Prostate gland (tissue), 2 donors: ENCODE data around the gene TRMT1. TPM values are rescaled to one million over a fixed set of nuclear protein-coding genes. Genes with fewer than 3 reads are reported as not detected.

Experiments
- DNase-seq: peaks from one replicate; pipeline ENCODE4 v3.0.0-alpha.2; 2019; ENCODE audit warnings: low spot score
- H3K27ac ChIP-seq, 2 donors: fragments of 200-600 bp; sonication (generic); 2 replicates each; pipeline ENCODE4 v1.5.1; 2017 to 2019
- H3K27me3 ChIP-seq: fragments of 200-600 bp; sonication (generic); replicated peaks from 2 replicates; pipeline ENCODE4 v1.5.1; 2019; ENCODE audit not compliant: insufficient read depth
- H3K36me3 ChIP-seq, 2 donors: fragments of 200-600 bp; sonication (generic); 1 replicate in 1 of 2; 2 replicates in 1 of 2; pipeline versions ENCODE4 v1.5.1 to v1.8.1; 2017 to 2019
- H3K4me1 ChIP-seq: fragments of 200-600 bp; sonication (generic); replicated peaks from 2 replicates; pipeline ENCODE4 v1.5.1; 2019
- H3K4me3 ChIP-seq, 2 donors: fragments of 200-600 bp; sonication (generic); 2 replicates each; pipeline ENCODE4 v1.5.1; 2017 to 2019
- H3K9me3 ChIP-seq: fragments of 200-600 bp; sonication (generic); 2 replicates; pipeline ENCODE4 v1.5.1; 2017
- CTCF ChIP-seq, 4 experiments: fragments of 200-600 bp in 2 of 4; fragments of 450-650 bp in 2 of 4; sonication (generic) in 2 of 4; IDR thresholded peaks; 1 replicate in 3 of 4; 2 replicates in 1 of 4; pipeline ENCODE4 v1.5.1; 2016 to 2019; ENCODE audit warnings: antibody characterized with exemption in 4 of 4, mild to moderate bottlenecking in 2 of 4, moderate library complexity in 2 of 4
- POLR2A ChIP-seq: fragments of 450-650 bp; IDR thresholded peaks from one replicate; pipeline ENCODE4 v1.6.1; 2016; ENCODE audit warnings: antibody characterized with exemption, mild to moderate bottlenecking
- POLR2AphosphoS5 ChIP-seq: sonication (generic); formaldehyde crosslinking; IDR thresholded peaks from one replicate; pipeline ENCODE4 v1.6.1; 2017; ENCODE audit warnings: antibody characterized with exemption
- WGBS: methylation state at CpG from one replicate; pipeline ENCODE4 v1.1.5; 2018; 5-methylcytosine and 5-hydroxymethylcytosine counted together
- intact Hi-C: fragments of 100-400 bp; cut with DNase I; formaldehyde crosslinking; loops from one replicate; pipeline ENCODE4 v1.14.2; 2022
- total RNA-seq, 2 donors: library from RNA; depleted of rRNA; stranded (reverse); fragments of >200 nt; gene quantifications; one replicate each; pipeline ENCODE4 v1.1.0, GENCODE V29; 2016

TRMT1 gene
- total RNA-seq, 2 donors from 2014 or later, result 23.3 to 55.4 TPM

- Histone ChIP-seq H3K27me3 (no peaks in the 10 kb centered on the region), H3K36me3 (no peaks in the 10 kb centered on the region), H3K4me3 (no peak overlapping the region), H3K4me1 (peaks cover 65% of the 10 kb centered on the region), H3K9me3 (no peaks in the 10 kb centered on the region), H3K27ac (peak overlapping the region; percentile 51 to 95)
- DNase-seq, result no peak
- no peak for TF ChIP-seq CTCF (IDR thresholded peaks at IDR 0.05)
- no peak for TF ChIP-seq POLR2A
- TF ChIP-seq POLR2AphosphoS5, result no peak
- intact Hi-C loops, result no loop called here
Observed at GRCh38 chr19:13062317-13062716, 54.2 kb downstream of the TRMT1 start.

GRCh38 chr19:13060964-13061927 lies 55.3 kb downstream of the TRMT1 start:
- Histone ChIP-seq H3K27me3 (no peaks in the 10 kb centered on the region), H3K9me3 (no peaks in the 10 kb centered on the region), H3K4me3 (peak overlapping the region; percentile 14 to 22), H3K27ac (peak overlapping the region; percentile 95 to 96), H3K36me3 (no peaks in the 10 kb centered on the region), H3K4me1 (peaks cover 66% of the 10 kb centered on the region)
- peak; percentile 81 for DNase-seq
- intact Hi-C loops, result loop anchor here (1.0 to 2.0 kb wide), 2 partner anchors 64 to 78 kb away; no protein-coding TSS in a partner anchor
- TF ChIP-seq POLR2AphosphoS5, result peak; percentile 74
- TF ChIP-seq POLR2A, result no peak
- peak; percentile 85 to 98 (median 94) for TF ChIP-seq CTCF (IDR thresholded peaks at IDR 0.05)
- under 1% methylated on average over 38 of the region's 40 CpGs for WGBS

- peaks cover 74% of the 10 kb centered on the region for H3K4me1 ChIP-seq
- H3K9me3 ChIP-seq, result no peaks in the 10 kb centered on the region
- no peaks in the 10 kb centered on the region for H3K36me3 ChIP-seq
- H3K27me3 ChIP-seq, result no peaks in the 10 kb centered on the region
- TF ChIP-seq POLR2AphosphoS5 (no peak), CTCF (IDR thresholded peaks at IDR 0.05) (no peak)
- WGBS, result 19% methylated on average over 19 of the region's 19 CpGs
- H3K27ac ChIP-seq, result peak overlapping the region; percentile 95 to 96
- H3K4me3 ChIP-seq, result no peak overlapping the region
- no peak for DNase-seq
- intact Hi-C loops, result loop anchor here (2.0 kb wide), 1 partner anchor 64 kb away; no protein-coding TSS in a partner anchor
Observed at GRCh38 chr19:13060233-13060963, 56.1 kb downstream of the TRMT1 start.

- WGBS, result 46% methylated on average over 12 of the region's 12 CpGs
- Histone ChIP-seq H3K36me3 (no peaks in the 10 kb centered on the region), H3K27me3 (no peaks in the 10 kb centered on the region), H3K4me1 (peaks cover 78% of the 10 kb centered on the region), H3K9me3 (no peaks in the 10 kb centered on the region), H3K4me3 (no peak overlapping the region), H3K27ac (peak overlapping the region; percentile 95 to 96)
- peak; percentile 7 for TF ChIP-seq POLR2AphosphoS5
- TF ChIP-seq CTCF (IDR thresholded peaks at IDR 0.05), result no peak
- no peak for DNase-seq
- intact Hi-C loops, result loop anchor here (5.0 kb wide), 1 partner anchor 37 kb away; no protein-coding TSS in a partner anchor
Observed at GRCh38 chr19:13058951-13059660, 57.4 kb downstream of the TRMT1 start.
